HG02885 (cell line): ENCODE data around the gene ADARB2.
"Not testable (repeated sequence)": the region's sequence is repeated elsewhere in the genome, so short reads cannot be mapped to it uniquely, and the experiment has no call there.

ENCODE experiments used
- ATAC-seq: cut with Tn5 transposase; IDR thresholded peaks from one replicate; pipeline ENCODE4 v1.9.1; 2021; ENCODE audit warnings: mild to moderate bottlenecking; ENCODE audit not compliant: unreplicated experiment, poor library complexity

The ADARB2 gene

DNA sequence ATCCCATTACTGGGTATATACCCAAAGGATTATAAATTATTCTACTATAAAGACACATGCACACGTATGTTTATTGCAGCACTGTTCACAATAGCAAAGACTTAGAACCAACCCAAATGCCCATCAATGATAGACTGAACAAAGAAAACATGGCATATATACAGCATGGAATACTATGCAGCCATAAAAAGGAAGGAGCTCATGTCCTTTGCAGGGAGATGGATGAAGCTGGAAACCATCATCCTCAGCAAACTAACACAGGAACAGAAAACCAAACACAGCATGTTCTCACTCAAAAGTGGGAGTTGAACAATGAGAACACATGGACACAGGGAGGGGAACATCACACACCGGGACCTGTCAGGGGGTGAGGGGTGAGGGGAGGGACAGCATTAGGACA, 199.9 kb downstream of the ADARB2 start:
- not testable (repeated sequence) for ATAC-seq

DNA sequence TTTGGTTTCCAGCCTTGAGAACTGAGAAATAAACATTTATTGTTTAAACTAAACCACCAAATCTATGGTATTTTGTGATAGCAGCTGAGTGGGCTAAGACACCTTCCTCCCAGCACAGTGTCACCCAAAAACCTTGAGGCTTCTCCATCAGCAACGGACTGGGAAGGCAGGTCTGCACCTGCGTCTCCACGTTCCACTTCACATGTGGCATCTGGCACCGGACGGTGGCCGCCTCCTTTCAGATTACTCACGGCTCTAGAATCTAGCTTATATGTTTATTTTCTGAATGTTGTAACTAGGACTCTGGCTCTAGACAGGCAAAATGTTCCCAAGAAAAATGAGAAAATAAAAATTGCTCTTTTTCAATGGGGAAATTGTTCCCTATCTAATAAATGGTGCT, 201.0 kb downstream of the ADARB2 start:
- ATAC-seq = no peak

DNA sequence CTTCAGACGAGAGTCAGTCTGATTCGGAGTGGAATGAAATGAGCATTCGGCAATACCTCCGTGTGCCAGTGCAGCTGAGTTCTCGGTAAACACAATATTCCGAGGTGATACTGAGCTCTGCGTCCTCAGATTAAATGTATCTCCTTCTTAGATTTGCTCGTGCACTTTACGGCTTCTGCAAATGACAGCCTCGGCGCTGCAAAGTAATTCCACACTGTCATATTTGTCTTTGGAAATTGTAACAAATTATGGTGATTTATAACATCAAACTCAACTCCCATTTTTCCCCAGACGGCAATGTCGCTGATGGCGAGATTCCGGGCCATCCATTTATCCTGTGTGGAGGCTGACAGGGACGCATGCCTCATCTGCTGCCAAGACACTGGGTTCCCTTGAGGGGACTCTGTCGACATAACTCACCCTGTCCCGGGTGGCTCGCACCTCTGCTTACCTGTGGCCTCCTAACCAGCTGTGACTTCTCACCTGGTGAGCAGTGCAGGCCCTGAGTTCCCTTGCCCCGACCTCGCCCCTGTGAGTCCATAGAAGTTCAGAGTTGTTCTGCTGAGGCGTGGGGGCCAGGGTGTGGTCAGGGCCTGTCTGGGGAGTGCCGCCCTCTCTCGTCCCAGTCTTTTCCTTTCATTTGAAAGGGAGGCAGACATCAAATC, 201.9 kb downstream of the ADARB2 start:
- ATAC-seq = no peak

DNA sequence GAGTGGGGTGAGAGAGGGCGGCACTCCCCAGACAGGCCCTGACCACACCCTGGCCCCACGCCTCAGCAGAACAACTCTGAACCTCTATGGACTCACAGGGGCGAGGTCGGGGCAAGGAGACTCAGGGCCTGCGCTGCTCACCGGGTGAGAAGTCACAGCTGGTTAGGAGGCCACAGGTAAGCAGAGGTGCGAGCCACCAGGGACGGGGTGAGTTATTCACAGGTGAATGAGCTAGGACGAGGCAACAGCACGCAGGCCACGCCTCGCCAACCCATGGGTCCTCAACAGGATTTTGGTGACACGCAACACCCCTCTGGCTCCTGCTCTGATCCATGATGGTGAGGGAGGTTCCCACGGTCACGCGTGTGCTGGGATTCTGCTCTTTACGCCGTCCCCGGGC, 202.5 kb downstream of the ADARB2 start:
- ATAC-seq = no peak

DNA sequence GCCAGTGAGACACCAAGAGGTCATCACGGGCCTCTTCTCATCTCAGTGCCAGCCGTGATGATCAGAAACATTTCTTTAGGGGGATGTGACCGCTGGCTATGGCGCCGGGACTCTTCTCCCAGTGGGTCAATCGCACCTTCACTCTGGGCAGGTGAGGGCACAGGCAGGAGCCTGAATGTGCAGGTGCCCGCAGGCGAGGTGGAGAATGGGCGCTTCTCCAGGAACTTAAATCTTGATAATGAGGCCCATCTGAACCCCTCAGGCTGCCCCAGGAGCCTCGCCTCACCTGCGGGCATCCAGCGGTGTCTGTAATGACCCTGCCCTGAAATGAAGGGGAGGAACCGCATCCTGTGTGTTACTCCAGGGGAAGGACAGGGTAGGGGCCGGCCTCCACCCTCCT, 204.7 kb downstream of the ADARB2 start:
- ATAC-seq = no peak

DNA sequence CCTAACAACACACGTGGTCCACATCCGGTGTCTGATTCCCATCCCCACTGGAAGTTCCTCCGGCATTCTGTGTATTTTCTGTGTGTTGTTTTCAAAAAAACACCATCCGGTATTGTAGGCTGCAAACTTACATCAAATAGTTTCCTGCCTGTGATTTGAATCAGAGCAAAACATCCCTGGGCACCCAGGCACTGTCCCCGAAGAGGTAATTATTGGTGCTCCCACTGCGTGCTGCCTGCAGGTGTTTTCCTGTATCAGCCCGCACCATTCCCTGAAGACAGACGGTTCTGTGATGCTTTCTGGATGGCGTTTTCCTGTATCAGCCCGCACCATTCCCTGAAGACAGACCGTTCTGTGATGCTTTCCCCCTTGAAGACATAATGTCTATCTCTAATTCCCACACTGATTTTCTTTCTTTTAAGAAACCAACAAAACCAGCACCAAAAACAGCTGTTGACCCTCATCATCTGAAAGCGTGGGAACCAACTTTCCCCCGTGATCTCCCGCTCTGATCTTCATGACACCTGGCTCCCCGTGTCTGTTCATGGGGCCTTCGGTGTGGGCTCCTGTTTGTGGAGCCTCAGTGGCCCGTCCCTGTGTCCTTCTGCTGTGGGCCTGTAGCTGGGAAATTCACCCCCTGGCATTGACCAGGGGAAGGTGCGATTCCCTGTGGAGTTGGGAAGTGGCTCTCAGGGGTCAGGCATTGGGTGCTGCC, 205.3 kb downstream of the ADARB2 start:
- ATAC-seq = no peak

DNA sequence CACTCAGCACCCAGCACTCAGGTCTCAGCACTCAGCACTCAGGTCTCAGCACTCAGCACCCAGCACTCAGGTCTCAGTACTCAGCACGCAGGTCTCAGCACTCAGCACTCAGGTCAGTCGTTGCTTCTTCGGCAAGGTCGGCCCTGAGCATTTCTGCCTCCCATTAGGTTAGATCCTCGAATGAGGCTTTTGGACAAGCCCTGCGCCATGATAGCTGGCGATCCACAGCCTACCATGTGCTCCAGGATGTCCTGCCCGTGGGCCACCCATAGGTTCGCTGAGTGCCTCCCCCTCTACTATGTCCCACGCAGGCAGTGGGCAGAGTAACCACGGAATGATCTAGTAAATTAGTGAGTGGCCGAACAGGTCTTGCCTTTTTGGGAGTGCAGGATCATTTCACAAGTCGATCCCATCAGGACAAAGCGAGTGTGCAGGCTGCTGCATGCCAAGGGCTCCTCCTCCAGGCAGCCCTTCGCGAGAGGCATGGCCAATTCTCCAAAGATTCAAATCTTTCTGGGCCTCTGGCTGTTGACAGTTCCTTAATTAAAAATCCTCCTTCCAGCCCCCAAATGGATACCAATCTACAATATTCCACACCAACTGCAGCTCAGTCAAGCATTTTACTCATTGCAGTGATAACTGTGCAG, 206.3 kb downstream of the ADARB2 start:
- ATAC-seq = no peak

DNA sequence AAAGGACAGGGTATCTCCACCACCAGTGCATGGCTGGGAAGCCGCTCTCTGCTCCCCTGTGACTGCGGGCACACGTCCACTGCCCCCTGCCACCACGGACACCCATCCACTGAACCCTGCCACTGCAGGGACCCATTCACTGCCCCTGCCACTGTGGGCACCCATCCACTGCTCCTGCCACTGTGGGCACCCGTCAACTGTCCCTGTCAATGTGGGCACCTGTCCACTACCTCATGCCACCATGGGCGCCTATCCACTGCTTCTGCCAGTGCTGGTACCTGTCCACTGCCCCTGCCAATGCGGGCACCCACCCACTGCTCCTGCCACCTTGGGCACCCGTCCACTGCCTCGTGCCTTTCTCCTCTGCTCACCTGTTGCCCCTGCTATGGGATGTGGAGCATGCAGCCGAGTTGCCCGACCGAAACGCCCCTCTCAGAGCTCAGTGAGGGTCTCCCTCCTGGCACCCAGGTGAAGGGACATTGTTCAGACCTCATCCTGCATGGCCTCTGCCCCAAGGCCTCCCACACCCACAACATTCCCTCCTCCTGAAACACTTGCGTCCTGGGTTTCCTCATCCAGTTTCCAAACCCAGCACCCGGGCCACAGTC, 207.4 kb downstream of the ADARB2 start:
- ATAC-seq = no peak

DNA sequence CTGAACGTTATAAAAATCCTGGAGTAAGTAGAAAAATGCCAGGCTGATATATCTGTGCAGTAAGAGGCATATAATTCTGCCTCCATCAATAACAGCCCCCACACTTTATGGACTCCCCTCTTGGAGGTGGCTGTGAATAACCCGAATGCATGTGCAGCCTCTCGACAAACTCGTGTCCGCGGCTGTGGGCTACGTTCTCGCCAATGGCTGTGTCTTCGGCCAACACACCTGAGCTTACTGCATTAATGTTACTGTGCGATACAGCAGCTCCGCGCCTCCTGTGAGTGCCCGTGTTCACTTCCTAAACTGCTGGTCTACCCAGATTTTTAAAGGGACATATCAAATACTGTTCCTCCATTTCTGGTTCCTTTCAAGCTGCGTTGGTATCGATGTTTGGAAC, 209.4 kb downstream of the ADARB2 start:
- no peak for ATAC-seq

DNA sequence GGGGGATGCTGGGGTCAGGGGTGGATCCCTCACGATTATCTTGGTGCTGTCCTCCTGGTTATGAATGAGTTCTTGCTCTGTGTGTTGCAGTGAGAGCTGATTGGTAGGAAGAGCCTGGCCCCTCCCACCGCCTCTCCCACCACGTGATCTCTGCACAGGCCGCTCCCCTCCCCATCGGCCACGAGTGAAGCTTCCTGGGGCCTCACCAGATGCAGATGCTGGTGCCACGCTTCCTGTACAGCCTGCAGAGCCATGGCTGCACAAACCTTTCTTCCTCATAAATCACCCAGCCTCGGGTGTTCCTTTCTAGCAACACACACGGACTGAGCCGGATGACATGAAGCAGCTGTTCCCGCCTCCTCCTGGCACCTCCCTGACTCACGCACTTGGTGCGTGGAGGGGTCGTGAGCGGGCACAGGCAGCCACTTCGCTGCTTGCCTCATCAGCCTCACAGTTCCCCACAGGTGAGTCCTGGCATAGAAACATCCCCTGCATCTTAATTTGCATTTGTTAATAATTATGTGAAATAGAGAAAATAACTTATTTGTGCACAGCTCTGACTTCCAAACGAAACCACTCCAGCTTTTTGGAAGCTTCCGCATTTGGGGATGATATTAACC, 210.8 kb downstream of the ADARB2 start:
- no peak for ATAC-seq

DNA sequence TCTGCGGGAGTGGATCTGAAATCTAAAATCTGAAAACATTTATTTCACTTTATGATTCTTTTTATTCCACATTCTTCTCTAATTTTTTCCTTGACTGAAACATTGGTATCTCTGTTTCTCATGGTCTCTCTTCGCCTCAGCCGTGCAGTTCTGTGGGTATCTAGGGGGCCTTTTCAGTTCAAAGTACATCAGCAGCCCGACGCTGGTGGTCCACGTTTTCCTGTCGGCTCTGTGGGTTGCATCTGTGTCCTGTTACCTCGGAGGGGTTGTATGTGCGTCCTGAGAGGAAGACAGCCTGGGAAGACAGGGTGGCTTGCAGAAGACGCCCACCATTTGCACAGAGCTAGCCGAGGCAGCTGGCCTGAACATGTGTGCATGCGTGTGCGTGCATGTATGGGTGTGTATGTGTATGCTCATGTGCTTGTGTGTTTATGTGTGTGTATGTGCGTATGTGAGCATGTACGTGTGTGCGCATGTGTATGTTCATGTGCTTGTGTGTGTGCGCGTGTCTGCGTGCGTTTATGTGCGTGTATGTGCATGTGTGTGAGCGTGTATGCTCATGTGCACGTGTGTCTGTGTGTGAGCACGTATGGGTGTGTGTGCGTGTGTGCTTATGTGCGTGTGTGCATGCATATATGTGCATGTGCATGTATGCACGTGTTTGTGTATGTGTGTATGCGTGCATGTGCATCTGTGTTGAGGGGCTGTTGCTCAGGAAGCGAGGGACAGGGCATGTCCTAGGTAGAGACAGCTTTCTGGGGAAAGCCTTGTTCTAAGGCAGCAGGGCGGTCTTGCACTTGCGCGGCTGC, 211.8 kb downstream of the ADARB2 start:
- no peak for ATAC-seq

DNA sequence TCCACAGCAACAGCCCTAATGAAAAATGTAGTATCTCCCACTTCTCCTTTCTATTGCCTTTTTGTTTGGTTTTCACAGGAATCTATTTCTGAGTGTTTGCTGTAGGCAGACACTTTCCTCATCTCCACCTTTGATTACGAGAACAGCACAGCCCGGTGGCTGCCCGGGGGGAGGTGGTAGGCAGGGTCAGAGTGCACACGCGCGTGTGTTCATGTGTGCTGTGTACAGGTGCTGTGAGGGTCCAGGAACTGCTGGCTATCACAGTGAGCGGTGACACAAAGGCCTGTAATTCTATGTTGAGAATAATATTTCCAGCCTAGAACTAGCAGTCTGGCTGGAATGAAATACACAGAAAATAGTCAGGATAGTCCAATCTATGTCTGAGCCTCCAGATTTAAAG, 212.8 kb downstream of the ADARB2 start:
- no peak for ATAC-seq

DNA sequence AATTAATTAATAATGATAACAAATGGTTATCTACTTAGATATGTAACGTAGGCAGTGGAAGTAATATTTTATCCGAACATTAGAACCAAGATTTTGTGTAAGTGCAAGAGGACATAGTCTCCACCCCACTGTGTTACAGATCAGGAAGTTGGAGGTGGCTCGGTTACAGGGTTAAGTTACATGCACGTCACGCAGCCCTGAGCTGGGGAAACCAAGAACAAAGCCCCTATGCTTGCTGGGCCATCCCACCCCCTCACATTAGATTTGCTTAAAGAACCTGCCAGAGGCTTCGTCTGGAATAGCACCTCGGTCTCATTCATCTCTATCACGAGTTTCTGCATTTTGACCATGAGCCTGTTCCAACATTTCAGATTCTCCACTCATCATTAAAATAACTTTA, 214.1 kb downstream of the ADARB2 start:
- ATAC-seq = no peak

DNA sequence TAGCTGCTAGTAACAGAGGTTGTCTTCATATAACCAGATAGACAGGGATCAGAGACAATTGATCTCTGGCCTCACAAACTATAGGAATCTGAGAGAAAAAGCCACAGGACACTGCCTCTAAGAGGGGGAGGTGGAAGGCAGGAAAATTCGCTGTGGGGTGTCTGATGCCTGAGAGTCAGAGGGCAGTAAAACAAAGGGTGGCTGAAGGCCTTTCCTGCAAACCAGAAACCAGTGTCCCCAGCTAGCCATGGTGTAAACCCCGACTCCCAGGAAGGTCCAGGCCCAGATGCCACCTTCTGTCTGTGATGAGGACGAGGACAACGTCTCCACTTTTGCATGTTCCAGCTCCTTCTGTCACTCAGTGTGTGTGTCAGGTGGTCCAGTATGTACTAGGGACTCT, 215.1 kb downstream of the ADARB2 start:
- ATAC-seq = no peak

DNA sequence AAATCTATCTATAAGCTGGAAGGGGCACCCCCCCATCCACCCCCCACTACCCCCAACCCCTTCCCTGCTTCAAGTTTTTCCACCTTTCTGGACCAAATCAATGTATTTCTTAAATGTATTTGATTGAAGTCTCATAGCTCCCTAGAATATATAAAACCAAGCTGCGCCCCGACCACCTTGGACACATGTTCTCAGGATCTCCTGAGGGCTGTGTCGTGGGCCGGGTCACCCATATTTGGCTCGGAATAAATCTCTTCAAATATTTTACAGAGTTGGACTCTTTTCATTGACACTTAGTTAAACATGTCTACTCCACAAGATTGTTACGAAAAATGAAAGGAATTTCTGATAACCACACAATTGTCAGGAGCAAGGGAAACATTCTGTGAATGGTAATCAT, 215.6 kb downstream of the ADARB2 start:
- no peak for ATAC-seq

DNA sequence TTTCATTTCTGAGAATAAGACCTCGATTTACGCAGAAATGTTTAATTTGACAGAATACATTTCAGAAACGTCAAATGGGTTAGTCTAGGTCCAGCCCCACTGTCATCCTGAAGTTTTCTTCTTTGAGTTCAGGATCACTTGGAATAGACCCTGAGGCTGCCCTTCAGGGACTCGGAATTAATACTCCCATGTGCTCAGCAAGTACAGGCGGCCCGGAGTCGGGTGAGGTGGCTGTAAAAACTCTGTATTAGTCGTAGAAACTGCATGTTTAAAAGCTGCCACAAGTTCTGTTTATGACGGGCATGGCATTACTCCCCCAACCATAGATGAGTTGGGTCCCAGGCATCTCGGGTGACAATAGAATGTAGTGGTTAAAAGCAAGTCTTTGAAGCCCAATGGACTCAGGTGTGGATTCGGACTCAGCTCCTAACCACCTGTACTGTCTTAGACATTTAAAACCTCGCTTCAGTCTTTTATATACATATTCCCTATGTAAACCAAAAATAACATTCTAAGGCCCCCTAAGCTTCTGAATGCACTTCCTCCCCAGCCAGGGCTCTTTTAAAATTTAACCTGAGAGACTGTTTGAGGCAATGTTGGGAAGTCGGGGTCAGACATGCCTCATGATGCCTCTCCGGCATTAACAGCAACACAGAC, 216.3 kb downstream of the ADARB2 start:
- no peak for ATAC-seq

DNA sequence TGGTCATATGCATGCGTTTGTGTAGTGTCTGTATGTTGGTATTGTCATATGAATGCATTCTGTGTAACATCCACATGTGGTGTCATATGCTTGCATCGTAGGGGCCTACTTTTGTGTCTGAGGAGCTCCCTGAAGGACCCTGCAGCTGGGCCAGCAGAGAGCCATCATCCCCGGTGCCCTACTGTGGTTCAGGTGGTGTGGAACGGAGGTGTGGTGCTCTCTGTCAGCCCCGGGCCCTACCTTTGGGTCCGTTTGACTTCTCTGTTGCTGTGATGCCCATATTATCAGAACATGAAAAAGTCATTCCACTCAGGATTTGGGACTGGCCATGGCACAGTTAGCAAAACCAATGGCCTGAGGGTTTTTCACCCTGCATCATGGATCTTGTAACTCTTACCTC, 217.9 kb downstream of the ADARB2 start:
- no peak for ATAC-seq

DNA sequence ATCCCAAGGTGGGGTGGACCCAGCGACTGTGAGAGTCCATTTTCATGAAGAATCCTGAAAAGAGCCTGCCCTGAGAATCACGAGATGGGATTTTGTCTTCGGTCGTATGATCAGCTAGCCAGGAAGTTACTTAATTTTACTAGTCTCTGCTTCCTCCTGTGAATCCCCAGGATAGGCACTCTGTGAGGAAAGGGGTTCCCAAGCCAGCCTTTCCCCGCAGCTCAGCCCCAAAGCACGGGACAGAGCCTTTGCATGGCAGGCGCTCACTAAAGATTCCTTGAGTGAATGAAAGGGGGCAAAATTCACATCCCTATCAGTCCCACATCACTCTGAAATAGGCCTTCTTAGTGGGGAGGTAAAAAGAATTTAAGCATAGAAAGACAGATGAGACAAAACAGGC, 219.6 kb downstream of the ADARB2 start:
- no peak for ATAC-seq

DNA sequence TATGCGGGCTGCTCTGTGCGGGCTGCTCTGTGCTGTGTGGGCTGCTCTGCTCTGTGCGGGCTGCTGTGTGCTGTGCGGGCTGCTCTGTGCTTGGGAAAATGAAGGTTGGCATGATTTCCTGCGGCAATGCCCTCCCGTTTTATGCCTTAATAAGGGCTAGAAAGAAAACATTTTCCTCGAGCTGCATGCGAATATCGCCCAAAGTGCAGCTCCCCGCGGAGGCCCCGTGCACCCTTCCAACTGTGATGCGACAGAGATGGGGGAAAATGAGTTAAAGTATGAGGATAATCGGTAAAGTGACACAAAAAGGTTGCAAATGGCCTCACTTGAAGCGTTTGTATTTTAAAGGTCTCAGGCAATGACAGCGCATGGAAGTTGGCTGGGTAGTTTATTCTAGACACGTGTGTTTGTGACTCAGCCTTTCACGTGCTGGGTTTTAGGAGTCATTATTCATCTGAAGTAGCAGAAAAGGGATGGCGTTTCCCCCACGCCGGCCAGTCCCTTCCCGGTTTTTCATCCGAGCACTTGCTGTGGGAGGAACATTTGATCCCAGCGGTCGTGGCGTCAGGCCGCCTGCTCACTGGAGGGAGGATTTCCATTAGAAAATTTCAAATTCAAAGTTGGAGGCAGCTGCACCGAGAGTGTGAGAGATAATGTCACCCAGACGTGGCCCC, 220.7 kb downstream of the ADARB2 start:
- ATAC-seq = no peak
